Breast epithelium (tissue), 3 donors: ENCODE results near the gene SMIM20.

Experiments used
- CTCF ChIP-seq, 3 donors: fragments of 450-650 bp; IDR thresholded peaks; one replicate each; pipeline ENCODE4 v1.5.1; 2016 to 2017; ENCODE audit warnings: antibody characterized with exemption in 3 of 3, mild to moderate bottlenecking in 3 of 3, moderate library complexity in 3 of 3
- POLR2A ChIP-seq: fragments of 450-650 bp; IDR thresholded peaks from one replicate; pipeline ENCODE4 v1.6.1; 2016; ENCODE audit warnings: antibody characterized with exemption, mild to moderate bottlenecking, moderate library complexity

- TF ChIP-seq CTCF (IDR thresholded peaks at IDR 0.05), result no peak
- TF ChIP-seq POLR2A, result no peak
These were observed 34.0 kb downstream of the SMIM20 start for GRCh38 chr4:25948051-25948450.
